ENCODE measurements around the gene C2CD5. TPM values are rescaled to one million over a fixed set of nuclear protein-coding genes. Genes with fewer than 3 reads are reported as not detected.

The C2CD5 gene
- total RNA-seq, 1 donor from 2014 or later: 35.5 TPM

DNA sequence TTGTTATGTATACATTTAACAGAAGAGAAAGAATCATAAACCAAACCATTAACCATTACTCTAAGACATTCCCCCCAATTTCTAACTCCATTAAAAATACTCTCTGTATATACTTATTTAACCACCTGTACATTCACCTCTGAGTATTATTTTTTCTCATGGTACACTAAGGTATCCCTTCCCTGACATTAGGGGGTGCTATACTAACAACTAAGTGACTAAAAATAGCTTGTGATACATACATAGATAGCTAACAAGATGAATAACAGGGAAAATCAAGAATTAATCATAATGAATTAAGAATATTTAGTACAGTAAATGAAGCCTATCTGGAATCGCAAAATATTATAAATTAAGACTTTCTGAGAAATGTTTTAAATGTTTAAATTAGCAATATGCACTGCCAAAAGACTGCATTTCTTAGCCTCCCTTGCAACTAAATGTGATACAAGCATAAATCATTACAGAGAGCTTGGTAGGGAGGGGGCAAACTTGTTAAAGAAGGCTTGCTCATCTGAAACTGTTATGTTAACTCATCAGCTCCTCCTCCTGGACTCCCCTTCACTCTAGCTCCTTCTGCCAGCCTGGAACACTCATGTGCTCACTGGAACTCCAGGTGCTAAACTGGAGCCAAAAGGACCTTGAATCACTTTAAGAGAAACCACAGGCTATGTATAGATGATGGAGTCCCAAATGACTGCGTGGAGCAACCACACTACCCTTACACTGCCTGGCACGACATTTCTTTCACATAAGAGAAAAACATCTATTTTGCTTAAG is 14.9 kb downstream of the C2CD5 start:
- no peaks in the 10 kb centered on the region for H3K9me3 Mint-ChIP-seq
- no peak overlapping the region for H3K4me3 Mint-ChIP-seq
- DNase-seq (ENCODE audit: low spot score): no peak
- peaks cover 14% of the 10 kb centered on the region for H3K4me1 Mint-ChIP-seq (ENCODE audit: low read depth)
- H3K27ac Mint-ChIP-seq: no peak overlapping the region
- no peaks in the 10 kb centered on the region for H3K27me3 Mint-ChIP-seq (ENCODE audit: insufficient read depth)
- intact Hi-C loops (cut with micrococcal nuclease): loop anchor here (1.0 kb wide), 1 partner anchor 103 kb away; no protein-coding TSS in a partner anchor
- H3K36me3 Mint-ChIP-seq (ENCODE audit: low read depth): peaks cover 29% of the 10 kb centered on the region

DNA sequence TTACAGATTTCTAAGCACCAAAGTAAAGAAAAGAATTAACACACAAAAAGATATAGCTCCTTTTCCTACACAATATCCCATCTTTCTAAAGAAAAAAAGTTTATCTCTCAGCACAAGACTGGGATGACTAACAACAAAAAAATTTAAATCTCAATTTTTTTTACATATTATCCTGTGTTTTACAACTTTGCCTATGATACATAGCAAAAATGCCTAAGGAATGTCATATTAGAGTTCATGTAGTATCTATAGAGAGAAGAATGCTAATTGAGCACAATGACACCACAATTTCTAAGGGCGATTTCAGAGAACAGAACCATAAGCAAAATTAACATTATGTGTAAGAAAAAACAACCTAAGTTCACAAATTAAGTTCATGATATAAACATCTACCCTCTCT is 16.3 kb downstream of the C2CD5 start:
- intact Hi-C loops (cut with micrococcal nuclease): no loop called here
- no peak overlapping the region for H3K27ac Mint-ChIP-seq
- peaks cover 7% of the 10 kb centered on the region for H3K4me1 Mint-ChIP-seq (ENCODE audit: low read depth)
- no peaks in the 10 kb centered on the region for H3K9me3 Mint-ChIP-seq
- H3K4me3 Mint-ChIP-seq: no peak overlapping the region
- H3K36me3 Mint-ChIP-seq (ENCODE audit: low read depth): peaks cover 27% of the 10 kb centered on the region
- DNase-seq (ENCODE audit: low spot score): no peak
- no peaks in the 10 kb centered on the region for H3K27me3 Mint-ChIP-seq (ENCODE audit: insufficient read depth)

DNA sequence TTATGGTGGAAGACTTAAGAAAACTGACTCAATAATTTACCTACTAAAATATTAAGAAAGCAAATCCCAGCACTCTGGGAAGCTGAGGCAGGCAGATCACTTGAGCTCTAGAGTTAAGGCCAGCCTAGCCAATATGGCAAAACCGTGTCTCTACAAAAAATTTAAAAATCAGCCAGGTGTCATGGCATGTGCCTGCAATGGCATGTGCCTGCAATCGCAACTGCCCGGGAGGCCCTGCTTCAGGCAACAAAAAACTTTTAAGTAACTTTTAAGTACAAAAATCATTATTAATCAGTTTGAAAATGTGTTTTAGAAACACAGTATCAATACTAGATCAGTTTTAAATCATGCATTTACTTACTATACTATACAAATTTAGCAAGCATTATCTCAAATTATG is 17.5 kb downstream of the C2CD5 start:
- Mint-ChIP-seq H3K36me3 (ENCODE audit: low read depth) (peaks cover 22% of the 10 kb centered on the region), H3K9me3 (no peaks in the 10 kb centered on the region), H3K27ac (no peak overlapping the region), H3K4me3 (no peak overlapping the region), H3K27me3 (ENCODE audit: insufficient read depth) (no peaks in the 10 kb centered on the region), H3K4me1 (ENCODE audit: low read depth) (peaks cover 4% of the 10 kb centered on the region)
- intact Hi-C loops (cut with micrococcal nuclease): no loop called here
- no peak for DNase-seq (ENCODE audit: low spot score)

DNA sequence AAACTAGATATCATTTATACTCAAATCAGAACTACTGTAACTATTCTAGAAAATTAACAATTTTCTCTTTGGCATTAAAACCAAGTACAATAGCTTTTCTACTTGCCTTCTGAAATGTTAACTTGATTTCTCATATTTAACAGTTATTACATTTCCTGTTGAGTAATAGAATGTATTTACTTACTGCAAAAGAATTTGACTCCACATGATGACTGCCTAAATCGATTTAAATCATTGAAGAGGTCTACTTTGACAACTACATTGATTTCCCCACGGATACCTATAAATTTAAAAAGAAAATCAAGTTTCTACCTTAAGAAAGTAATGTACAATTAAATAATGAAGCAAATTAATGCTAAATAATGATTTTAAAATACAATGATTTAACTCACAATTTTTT is 18.9 kb downstream of the C2CD5 start:
- intact Hi-C loops (cut with micrococcal nuclease): no loop called here
- Mint-ChIP-seq H3K27me3 (ENCODE audit: insufficient read depth) (no peaks in the 10 kb centered on the region), H3K4me1 (ENCODE audit: low read depth) (peaks cover 4% of the 10 kb centered on the region), H3K9me3 (no peaks in the 10 kb centered on the region), H3K36me3 (ENCODE audit: low read depth) (peaks cover 15% of the 10 kb centered on the region), H3K27ac (no peak overlapping the region), H3K4me3 (no peak overlapping the region)
- DNase-seq (ENCODE audit: low spot score): no peak

DNA sequence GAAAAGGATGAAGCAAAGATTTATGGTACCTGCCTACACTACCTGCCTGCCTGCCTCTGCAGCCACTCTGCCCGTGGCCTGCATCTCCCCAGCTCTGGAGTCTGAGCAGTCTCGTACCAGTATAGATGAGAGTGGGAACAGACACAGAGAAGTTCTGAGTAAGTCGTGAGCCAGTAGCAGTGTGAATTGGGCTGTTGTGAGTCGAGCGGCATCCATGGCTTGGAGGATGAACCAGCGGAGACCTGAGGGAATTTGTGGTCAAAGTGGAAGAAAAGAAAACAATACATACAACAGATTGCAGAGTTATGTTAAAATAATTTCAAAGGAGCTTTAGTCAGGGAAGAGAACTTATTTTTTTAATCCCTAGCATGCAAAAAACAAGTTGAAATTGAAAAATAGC is 25.3 kb downstream of the C2CD5 start:
- no peak overlapping the region for H3K4me3 Mint-ChIP-seq
- DNase-seq (ENCODE audit: low spot score): no peak
- no peaks in the 10 kb centered on the region for H3K9me3 Mint-ChIP-seq
- intact Hi-C loops (cut with micrococcal nuclease): no loop called here
- no peaks in the 10 kb centered on the region for H3K27me3 Mint-ChIP-seq (ENCODE audit: insufficient read depth)
- H3K36me3 Mint-ChIP-seq (ENCODE audit: low read depth): peaks cover 22% of the 10 kb centered on the region
- H3K27ac Mint-ChIP-seq: no peak overlapping the region
- H3K4me1 Mint-ChIP-seq (ENCODE audit: low read depth): no peaks in the 10 kb centered on the region

DNA sequence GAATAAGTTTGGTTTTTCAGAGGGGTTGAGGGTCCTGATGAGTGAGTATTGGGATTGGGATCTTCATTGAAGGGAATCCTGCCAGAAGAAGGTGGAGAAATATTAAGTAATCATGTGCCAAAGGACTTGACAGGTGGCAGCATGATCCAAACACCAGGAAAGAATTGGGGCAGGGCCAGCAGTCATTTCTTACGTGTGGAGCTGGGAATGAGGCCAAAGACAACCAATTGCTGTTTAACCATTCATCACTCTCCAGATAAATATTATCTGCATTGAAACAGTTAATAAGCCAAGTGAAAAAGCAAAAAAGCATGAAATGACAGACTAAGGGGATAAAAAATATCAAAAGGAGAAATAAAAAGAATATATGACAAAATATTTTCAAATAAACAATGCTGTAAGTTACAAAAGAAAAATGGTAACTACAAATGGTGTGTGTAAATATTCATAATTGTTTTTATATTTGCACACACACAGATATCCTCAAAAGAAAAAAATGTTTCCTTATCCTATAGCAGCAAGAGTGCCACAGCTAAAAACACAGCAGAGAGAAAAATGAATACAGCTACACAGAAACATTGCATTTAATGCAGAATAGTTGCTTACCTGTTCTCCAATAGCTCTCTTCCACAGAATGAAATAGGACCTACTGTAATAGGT is 26.2 kb downstream of the C2CD5 start:
- Mint-ChIP-seq H3K4me3 (no peak overlapping the region), H3K4me1 (ENCODE audit: low read depth) (no peaks in the 10 kb centered on the region), H3K27me3 (ENCODE audit: insufficient read depth) (no peaks in the 10 kb centered on the region), H3K36me3 (ENCODE audit: low read depth) (peaks cover 20% of the 10 kb centered on the region), H3K9me3 (no peaks in the 10 kb centered on the region), H3K27ac (no peak overlapping the region)
- intact Hi-C loops (cut with micrococcal nuclease): no loop called here
- no peak for DNase-seq (ENCODE audit: low spot score)

DNA sequence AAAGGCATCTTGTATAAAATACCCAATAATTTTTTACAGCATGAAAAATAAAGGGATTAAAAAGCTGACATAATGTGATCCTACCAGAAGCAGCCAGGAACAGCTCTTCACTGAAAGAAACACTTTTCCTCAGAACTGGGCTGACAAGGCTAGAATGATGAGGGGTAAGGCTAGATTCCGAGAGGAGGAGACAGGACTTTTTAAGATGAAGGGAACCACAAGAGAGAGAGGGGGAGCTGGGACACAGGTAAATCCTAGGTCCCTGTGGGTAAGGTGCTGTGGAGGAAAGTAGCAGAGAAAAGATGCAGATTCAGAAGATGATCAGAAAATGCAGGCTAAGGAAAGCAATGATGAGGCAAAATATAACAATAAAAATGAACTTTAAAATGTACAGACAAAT is 29.5 kb downstream of the C2CD5 start:
- no peak overlapping the region for H3K27ac Mint-ChIP-seq
- intact Hi-C loops (cut with micrococcal nuclease): no loop called here
- no peak for DNase-seq (ENCODE audit: low spot score)

DNA sequence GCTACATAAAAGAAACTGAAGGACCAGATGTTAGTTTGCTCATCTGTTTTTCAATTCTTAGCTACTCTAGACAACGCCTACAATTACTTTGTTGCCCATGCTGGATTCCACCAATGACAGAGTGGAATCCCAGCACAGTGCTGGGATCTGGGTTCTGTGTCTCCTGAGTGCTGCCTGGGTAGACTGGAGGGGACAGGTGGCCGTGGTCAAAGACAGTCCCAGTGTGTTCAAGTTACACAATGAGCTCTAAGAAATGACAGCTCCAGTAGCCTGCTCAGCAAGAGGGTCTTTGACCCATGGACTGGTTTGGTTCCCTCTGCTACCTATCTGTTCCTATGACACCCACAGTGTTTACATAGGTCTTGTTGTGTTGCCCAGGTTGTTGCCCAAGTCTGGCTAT is 38.5 kb downstream of the C2CD5 start:
- Mint-ChIP-seq H3K27ac (no peak overlapping the region), H3K27me3 (ENCODE audit: insufficient read depth) (no peaks in the 10 kb centered on the region), H3K9me3 (no peaks in the 10 kb centered on the region), H3K36me3 (ENCODE audit: low read depth) (peaks cover 14% of the 10 kb centered on the region), H3K4me1 (ENCODE audit: low read depth) (no peaks in the 10 kb centered on the region), H3K4me3 (no peak overlapping the region)
- intact Hi-C loops (cut with micrococcal nuclease): no loop called here
- DNase-seq (ENCODE audit: low spot score): no peak

More for the DNA sequence above, 29.5 kb downstream of the C2CD5 start:
- H3K27me3 Mint-ChIP-seq (ENCODE audit: insufficient read depth): no peaks in the 10 kb centered on the region
- no peaks in the 10 kb centered on the region for H3K9me3 Mint-ChIP-seq
- no peak overlapping the region for H3K4me3 Mint-ChIP-seq
- H3K36me3 Mint-ChIP-seq (ENCODE audit: low read depth): peaks cover 16% of the 10 kb centered on the region
- no peaks in the 10 kb centered on the region for H3K4me1 Mint-ChIP-seq (ENCODE audit: low read depth)

DNA sequence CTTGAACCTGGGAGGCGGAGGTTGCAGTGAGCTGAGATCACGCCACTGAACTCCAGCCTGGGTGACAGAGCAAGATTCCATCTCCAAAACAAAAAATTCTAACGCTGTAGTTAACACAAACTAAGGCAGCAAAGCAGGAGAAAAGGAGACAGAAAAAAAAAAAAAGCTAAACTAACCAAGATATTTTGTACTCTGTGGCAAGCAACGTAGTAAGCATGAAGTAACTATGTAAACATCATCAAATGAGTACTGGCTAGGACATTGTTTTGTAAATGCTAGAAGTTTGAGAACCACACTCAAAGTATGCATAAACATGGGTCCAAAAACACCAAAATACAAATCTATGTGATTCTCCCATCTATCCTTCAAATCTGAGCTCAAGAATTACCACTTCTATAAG is 44.2 kb downstream of the C2CD5 start:
- Mint-ChIP-seq H3K27ac (no peak overlapping the region), H3K36me3 (ENCODE audit: low read depth) (peaks cover 8% of the 10 kb centered on the region), H3K9me3 (no peaks in the 10 kb centered on the region), H3K27me3 (ENCODE audit: insufficient read depth) (no peaks in the 10 kb centered on the region), H3K4me1 (ENCODE audit: low read depth) (no peaks in the 10 kb centered on the region), H3K4me3 (no peak overlapping the region)
- intact Hi-C loops (cut with micrococcal nuclease): no loop called here
- no peak for DNase-seq (ENCODE audit: low spot score)

DNA sequence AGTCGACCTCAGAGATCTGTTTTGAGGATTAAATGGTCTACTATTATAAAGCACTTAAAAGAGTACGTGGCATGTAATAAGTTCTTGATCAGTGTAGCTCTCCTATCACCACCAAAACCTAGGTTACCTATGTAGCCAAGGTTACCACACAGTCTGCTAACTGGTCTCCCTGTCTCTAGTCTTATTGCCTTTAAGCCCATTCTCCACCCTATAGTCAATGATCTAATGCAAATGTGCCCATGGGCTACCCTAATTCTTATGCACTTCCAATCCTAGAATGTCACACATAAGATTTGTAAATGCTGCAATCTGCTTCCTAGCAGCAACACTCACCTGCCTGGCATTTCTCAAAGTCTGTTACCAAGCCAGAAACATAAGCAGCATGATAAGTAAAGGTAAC is 44.9 kb downstream of the C2CD5 start:
- no peaks in the 10 kb centered on the region for H3K27me3 Mint-ChIP-seq (ENCODE audit: insufficient read depth)
- H3K9me3 Mint-ChIP-seq: no peaks in the 10 kb centered on the region
- no peak overlapping the region for H3K4me3 Mint-ChIP-seq
- DNase-seq (ENCODE audit: low spot score): no peak
- H3K36me3 Mint-ChIP-seq (ENCODE audit: low read depth): peaks cover 4% of the 10 kb centered on the region
- no peaks in the 10 kb centered on the region for H3K4me1 Mint-ChIP-seq (ENCODE audit: low read depth)
- H3K27ac Mint-ChIP-seq: no peak overlapping the region
- intact Hi-C loops (cut with micrococcal nuclease): no loop called here

DNA sequence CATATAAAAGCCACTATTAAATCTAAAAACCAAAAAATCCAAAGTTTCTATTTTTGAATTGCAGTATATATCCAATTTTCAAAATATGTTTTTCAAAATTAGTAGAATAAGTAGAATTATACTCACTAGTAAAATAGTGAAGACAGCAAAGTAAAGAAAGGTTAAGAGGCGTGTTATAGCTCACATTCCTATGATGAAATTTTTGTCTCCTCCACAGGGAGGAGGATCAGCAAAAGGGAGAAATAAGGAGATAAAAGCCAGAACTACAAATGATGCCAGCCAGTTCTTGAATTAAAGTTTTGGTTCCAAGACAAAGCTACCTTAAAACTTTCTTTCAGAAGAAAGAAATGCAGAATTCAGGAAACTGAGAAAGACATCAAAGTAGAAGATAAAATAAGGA is 50.0 kb downstream of the C2CD5 start:
- H3K9me3 Mint-ChIP-seq: no peaks in the 10 kb centered on the region
- H3K36me3 Mint-ChIP-seq (ENCODE audit: low read depth): peaks cover 13% of the 10 kb centered on the region
- H3K4me3 Mint-ChIP-seq: no peak overlapping the region
- DNase-seq (ENCODE audit: low spot score): no peak
- no peaks in the 10 kb centered on the region for H3K27me3 Mint-ChIP-seq (ENCODE audit: insufficient read depth)
- intact Hi-C loops (cut with micrococcal nuclease): no loop called here
- H3K27ac Mint-ChIP-seq: no peak overlapping the region
- H3K4me1 Mint-ChIP-seq (ENCODE audit: low read depth): no peaks in the 10 kb centered on the region

DNA sequence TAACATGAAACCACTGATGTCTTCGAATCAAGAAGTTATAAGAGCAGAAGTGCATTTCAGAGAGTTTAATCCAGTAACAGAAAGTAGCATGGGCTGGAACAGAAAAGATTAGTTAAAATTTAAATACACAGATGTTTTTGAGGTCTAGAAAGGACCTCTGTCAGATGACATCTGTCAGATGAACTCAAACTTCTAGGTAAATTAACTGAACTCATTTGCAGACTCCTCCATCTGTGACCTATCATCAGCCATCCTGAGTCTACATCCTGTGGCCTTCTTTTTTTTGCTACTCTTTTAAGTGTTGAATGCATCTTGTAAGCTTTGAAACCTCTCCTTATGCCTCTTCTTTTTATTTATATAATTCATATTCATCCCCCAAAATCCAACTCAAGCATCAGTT is 53.3 kb downstream of the C2CD5 start:
- no peaks in the 10 kb centered on the region for H3K4me1 Mint-ChIP-seq (ENCODE audit: low read depth)
- H3K9me3 Mint-ChIP-seq: no peaks in the 10 kb centered on the region
- intact Hi-C loops (cut with micrococcal nuclease): no loop called here
- peaks cover 28% of the 10 kb centered on the region for H3K36me3 Mint-ChIP-seq (ENCODE audit: low read depth)
- no peaks in the 10 kb centered on the region for H3K27me3 Mint-ChIP-seq (ENCODE audit: insufficient read depth)
- no peak overlapping the region for H3K4me3 Mint-ChIP-seq
- no peak for DNase-seq (ENCODE audit: low spot score)
- no peak overlapping the region for H3K27ac Mint-ChIP-seq

DNA sequence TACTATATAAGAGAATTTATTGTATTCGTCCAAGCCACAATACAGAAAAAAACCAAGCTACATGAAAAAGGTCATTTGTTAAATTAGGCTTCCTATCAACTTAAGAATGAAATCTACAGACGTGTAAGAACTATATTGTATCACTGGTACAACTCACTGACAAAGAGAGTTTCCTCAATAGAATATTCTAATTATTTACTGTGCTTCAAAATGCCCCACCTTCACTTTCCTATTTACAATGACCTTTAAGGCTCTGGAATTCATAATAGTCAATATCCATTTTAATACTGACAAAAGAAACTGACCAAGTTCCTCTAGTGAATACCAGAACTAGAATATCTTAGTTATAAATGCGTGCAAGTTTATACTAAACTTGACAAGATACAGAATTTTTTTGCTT is 55.9 kb downstream of the C2CD5 start:
- H3K4me3 Mint-ChIP-seq: no peak overlapping the region

More for the DNA sequence above, 55.9 kb downstream of the C2CD5 start:
- no peak for DNase-seq (ENCODE audit: low spot score)
- intact Hi-C loops (cut with micrococcal nuclease): no loop called here
- H3K9me3 Mint-ChIP-seq: no peaks in the 10 kb centered on the region
- no peaks in the 10 kb centered on the region for H3K27me3 Mint-ChIP-seq (ENCODE audit: insufficient read depth)
- H3K4me1 Mint-ChIP-seq (ENCODE audit: low read depth): no peaks in the 10 kb centered on the region
- H3K36me3 Mint-ChIP-seq (ENCODE audit: low read depth): peaks cover 36% of the 10 kb centered on the region
- no peak overlapping the region for H3K27ac Mint-ChIP-seq

Measured in activated T-helper 1 cell treated with anti-CD3 and anti-CD28 coated beads, Interleukin-12 subunit alpha, Interleukin-12 subunit beta, Interleukin-2, Interleukin-4 antibody, amounts not matched to agents 30 ng/mL and 10 ng/mL and 1 ng/mL, durations not matched to agents 14 hours and 24 hours and 36 hours (primary cell).